GM15510 (cell line): ENCODE data around the gene KIF1C.
A peak's percentile ranks its signal among the peaks of the same experiment; 100 is the strongest.

Experiments
- POLR2A ChIP-seq: IDR thresholded peaks from 3 replicates; pipeline ENCODE4 v1.6.1; 2011; ENCODE audit warnings: borderline replicate concordance; ENCODE audit not compliant: insufficient read length; ENCODE audit errors: extremely low read depth

KIF1C gene

GRCh38 chr17:4980644-4981216 is 17.0 kb upstream of the KIF1C start:
- TF ChIP-seq POLR2A = no peak

- TF ChIP-seq POLR2A = no peak
Measured at GRCh38 chr17:4982305-4982704, 15.4 kb upstream of the KIF1C start.

GRCh38 chr17:4986403-4986802 is 11.3 kb upstream of the KIF1C start:
- no peak for TF ChIP-seq POLR2A

GRCh38 chr17:4986951-4987766 is 10.6 kb upstream of the KIF1C start, which contains the start of gene CAMTA2:
TSS of gene CAMTA2 (minus strand) at chr17:4987675. CDS start at chr17:4986222, 1,453 bp downstream.
- peak; percentile 61 for TF ChIP-seq POLR2A

GRCh38 chr17:4987767-4988567 is 9.8 kb upstream of the KIF1C start:
- no peak for TF ChIP-seq POLR2A

GRCh38 chr17:4994081-4994595 is 3.6 kb upstream of the KIF1C start:
- TF ChIP-seq POLR2A = no peak

- no peak for TF ChIP-seq POLR2A
Measured at GRCh38 chr17:4998027-4998731, 429 bp downstream of the KIF1C start.

GRCh38 chr17:4998732-4999429 is 1.1 kb downstream of the KIF1C start:
- no peak for TF ChIP-seq POLR2A

GRCh38 chr17:4999430-5000093 is 1.8 kb downstream of the KIF1C start:
- TF ChIP-seq POLR2A = no peak

GRCh38 chr17:5000237-5000639 is 2.5 kb downstream of the KIF1C start:
- TF ChIP-seq POLR2A = no peak

- TF ChIP-seq POLR2A = no peak
Measured at GRCh38 chr17:5002121-5002788, 4.5 kb downstream of the KIF1C start.

GRCh38 chr17:5003214-5003867 is 5.6 kb downstream of the KIF1C start:
- no peak for TF ChIP-seq POLR2A
